ENCODE data around the gene TBCEL. TPM values are rescaled to one million over a fixed set of nuclear protein-coding genes. Genes with fewer than 3 reads are reported as not detected.

The TBCEL gene
- total and polyA plus RNA-seq, 10 of the 15 experiments (the other 5 are each of a cell fraction or from before 2014, with no cell fraction given), result 2.0 to 10.4 (median 7.3) TPM

- TF ChIP-seq NFYA (IDR thresholded peaks at IDR 0.05; ENCODE audit: borderline replicate concordance, low read depth, low read length) (no peak), ESRRA (IDR thresholded peaks at IDR 0.05; ENCODE audit: low read length) (no peak), CHD1 (IDR thresholded peaks at IDR 0.05; ENCODE audit: low read depth, low read length) (no peak), MYB (IDR thresholded peaks at IDR 0.05; ENCODE audit: borderline replicate concordance, low read depth, low read length) (no peak), HDAC6 (IDR thresholded peaks at IDR 0.05; ENCODE audit: unreplicated experiment) (no peak)
These were observed 43.1 kb downstream of the TBCEL start (continued) for GRCh38 chr11:121067026-121067425.

- in situ Hi-C loops (cut with MboI), result no loop called here
- H3K27me3 ChIP-seq (replicated peaks in 1 of 2; ENCODE audit: control insufficient read depth in 2 of 2, insufficient read depth in 2 of 2, low read length in 1 of 2), result no peaks in the 10 kb centered on the region
- H3K9me3 ChIP-seq (replicated peaks; ENCODE audit: control insufficient read depth, insufficient read depth, low read length), result no peaks in the 10 kb centered on the region; the same call in 2 of the 3 replicates
- peaks cover 0 to 2% of the 10 kb centered on the region in 2 experiments; a peak in 2 of 4 replicates for H3K36me3 ChIP-seq (ENCODE audit: control insufficient read depth in 2 of 2, insufficient read depth in 2 of 2, low read length in 1 of 2)
- no peak for ATAC-seq
- H3K4me3 ChIP-seq, result no peak overlapping the region
- intact Hi-C loops (cut with micrococcal nuclease; ENCODE audit: unreplicated experiment), result no loop called here
- WGBS (ENCODE audit: insufficient coverage, insufficient replicate concordance, low lambda C conversion rate, missing lambda C conversion rate), result 97% methylated on average over 2 of the region's 2 CpGs
- H3K9ac ChIP-seq (ENCODE audit: control insufficient read depth, insufficient read depth, low read length), result no peak overlapping the region
- RAD21 ChIA-PET (ENCODE audit: unreplicated experiment), result interaction anchor here (0.7 to 1.1 kb wide), 2 partner anchors 10 to 13 kb away, joined by 3 read pairs; no protein-coding TSS in a partner anchor
- TF ChIP-seq, protein P1, sequence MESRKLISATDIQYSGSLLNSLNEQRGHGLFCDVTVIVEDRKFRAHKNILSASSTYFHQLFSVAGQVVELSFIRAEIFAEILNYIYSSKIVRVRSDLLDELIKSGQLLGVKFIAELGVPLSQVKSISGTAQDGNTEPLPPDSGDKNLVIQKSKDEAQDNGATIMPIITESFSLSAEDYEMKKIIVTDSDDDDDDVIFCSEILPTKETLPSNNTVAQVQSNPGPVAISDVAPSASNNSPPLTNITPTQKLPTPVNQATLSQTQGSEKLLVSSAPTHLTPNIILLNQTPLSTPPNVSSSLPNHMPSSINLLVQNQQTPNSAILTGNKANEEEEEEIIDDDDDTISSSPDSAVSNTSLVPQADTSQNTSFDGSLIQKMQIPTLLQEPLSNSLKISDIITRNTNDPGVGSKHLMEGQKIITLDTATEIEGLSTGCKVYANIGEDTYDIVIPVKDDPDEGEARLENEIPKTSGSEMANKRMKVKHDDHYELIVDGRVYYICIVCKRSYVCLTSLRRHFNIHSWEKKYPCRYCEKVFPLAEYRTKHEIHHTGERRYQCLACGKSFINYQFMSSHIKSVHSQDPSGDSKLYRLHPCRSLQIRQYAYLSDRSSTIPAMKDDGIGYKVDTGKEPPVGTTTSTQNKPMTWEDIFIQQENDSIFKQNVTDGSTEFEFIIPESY (IDR thresholded peaks at IDR 0.05), result no peak
- TF ChIP-seq MAX (IDR thresholded peaks at IDR 0.05; ENCODE audit: low read depth, low read length) (no peak), SUPT20H (IDR thresholded peaks at IDR 0.05; ENCODE audit: borderline replicate concordance, control insufficient read depth, low read depth, low read length) (no peak), STAT3 (IDR thresholded peaks at IDR 0.05; ENCODE audit: low read depth, low read length) (no peak), NR2C1 (IDR thresholded peaks at IDR 0.05) (no peak), TAF1 (IDR thresholded peaks at IDR 0.05; ENCODE audit: borderline replicate concordance, low read depth, low read length) (no peak), RUNX3 (IDR thresholded peaks at IDR 0.05; ENCODE audit: low read length) (no peak), NFYB (IDR thresholded peaks at IDR 0.05; ENCODE audit: insufficient read depth, low read depth, low read length) (no peak), POLR2AphosphoS5 (IDR thresholded peaks at IDR 0.05; ENCODE audit: low read length) (no peak), ZNF24 (IDR thresholded peaks at IDR 0.05) (no peak)
- TF ChIP-seq, protein P2, sequence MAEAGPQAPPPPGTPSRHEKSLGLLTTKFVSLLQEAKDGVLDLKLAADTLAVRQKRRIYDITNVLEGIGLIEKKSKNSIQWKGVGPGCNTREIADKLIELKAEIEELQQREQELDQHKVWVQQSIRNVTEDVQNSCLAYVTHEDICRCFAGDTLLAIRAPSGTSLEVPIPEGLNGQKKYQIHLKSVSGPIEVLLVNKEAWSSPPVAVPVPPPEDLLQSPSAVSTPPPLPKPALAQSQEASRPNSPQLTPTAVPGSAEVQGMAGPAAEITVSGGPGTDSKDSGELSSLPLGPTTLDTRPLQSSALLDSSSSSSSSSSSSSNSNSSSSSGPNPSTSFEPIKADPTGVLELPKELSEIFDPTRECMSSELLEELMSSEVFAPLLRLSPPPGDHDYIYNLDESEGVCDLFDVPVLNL (IDR thresholded peaks at IDR 0.05; ENCODE audit: low read depth, low read length), result no peak
- TF ChIP-seq, protein P3, sequence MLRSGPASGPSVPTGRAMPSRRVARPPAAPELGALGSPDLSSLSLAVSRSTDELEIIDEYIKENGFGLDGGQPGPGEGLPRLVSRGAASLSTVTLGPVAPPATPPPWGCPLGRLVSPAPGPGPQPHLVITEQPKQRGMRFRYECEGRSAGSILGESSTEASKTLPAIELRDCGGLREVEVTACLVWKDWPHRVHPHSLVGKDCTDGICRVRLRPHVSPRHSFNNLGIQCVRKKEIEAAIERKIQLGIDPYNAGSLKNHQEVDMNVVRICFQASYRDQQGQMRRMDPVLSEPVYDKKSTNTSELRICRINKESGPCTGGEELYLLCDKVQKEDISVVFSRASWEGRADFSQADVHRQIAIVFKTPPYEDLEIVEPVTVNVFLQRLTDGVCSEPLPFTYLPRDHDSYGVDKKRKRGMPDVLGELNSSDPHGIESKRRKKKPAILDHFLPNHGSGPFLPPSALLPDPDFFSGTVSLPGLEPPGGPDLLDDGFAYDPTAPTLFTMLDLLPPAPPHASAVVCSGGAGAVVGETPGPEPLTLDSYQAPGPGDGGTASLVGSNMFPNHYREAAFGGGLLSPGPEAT (IDR thresholded peaks at IDR 0.05; ENCODE audit: low read depth), result no peak
- H3K27ac ChIP-seq (ENCODE audit: control insufficient read depth, insufficient read depth), result no peak overlapping the region
- SMC1A ChIA-PET (ENCODE audit: uncharacterized antibody, unreplicated experiment), result interaction anchor here (1.0 to 1.5 kb wide), 8 partner anchors 8 to 77 kb away, joined by 3 to 7 read pairs (median 4); no protein-coding TSS in a partner anchor
- no peak for FAIRE-seq
- CTCF ChIA-PET, result interaction anchor here (0.9 to 1.9 kb wide), 4 partner anchors 8 to 138 kb away, joined by 3 to 8 read pairs (median 3); no protein-coding TSS in a partner anchor
- H3K79me2 ChIP-seq (ENCODE audit: control insufficient read depth, insufficient read depth, low read length), result no peaks in the 10 kb centered on the region
- DNase-seq (ENCODE audit: low read depth, low spot score), result no peak
- H3K4me2 ChIP-seq (ENCODE audit: control insufficient read depth, insufficient read depth), result no peak overlapping the region
- H3K4me1 ChIP-seq (ENCODE audit: control insufficient read depth, insufficient read depth, low read length), result peaks cover 14% of the 10 kb centered on the region; the same call in 1 of the 2 replicates
- H2AFZ ChIP-seq (ENCODE audit: control insufficient read depth, low read depth, low read length), result no peak overlapping the region
- BruUV-seq (replicated peaks), result no TSS peak
- POLR2A ChIA-PET, result interaction anchor here (1.6 kb wide), 1 partner anchor 43 kb away, joined by 4 read pairs; no protein-coding TSS in a partner anchor
- no peaks in the 10 kb centered on the region for H4K20me1 ChIP-seq (ENCODE audit: control insufficient read depth, insufficient read depth)
These were observed 43.6 kb downstream of the TBCEL start for GRCh38 chr11:121067453-121067852.
